ENCODE results near the gene S100A13. TPM values are rescaled to one million over a fixed set of nuclear protein-coding genes. Genes with fewer than 3 reads are reported as not detected.

S100A13 gene
- total RNA-seq, 2 donors from 2014 or later = 114 to 314 TPM

- TF ChIP-seq, protein P1, sequence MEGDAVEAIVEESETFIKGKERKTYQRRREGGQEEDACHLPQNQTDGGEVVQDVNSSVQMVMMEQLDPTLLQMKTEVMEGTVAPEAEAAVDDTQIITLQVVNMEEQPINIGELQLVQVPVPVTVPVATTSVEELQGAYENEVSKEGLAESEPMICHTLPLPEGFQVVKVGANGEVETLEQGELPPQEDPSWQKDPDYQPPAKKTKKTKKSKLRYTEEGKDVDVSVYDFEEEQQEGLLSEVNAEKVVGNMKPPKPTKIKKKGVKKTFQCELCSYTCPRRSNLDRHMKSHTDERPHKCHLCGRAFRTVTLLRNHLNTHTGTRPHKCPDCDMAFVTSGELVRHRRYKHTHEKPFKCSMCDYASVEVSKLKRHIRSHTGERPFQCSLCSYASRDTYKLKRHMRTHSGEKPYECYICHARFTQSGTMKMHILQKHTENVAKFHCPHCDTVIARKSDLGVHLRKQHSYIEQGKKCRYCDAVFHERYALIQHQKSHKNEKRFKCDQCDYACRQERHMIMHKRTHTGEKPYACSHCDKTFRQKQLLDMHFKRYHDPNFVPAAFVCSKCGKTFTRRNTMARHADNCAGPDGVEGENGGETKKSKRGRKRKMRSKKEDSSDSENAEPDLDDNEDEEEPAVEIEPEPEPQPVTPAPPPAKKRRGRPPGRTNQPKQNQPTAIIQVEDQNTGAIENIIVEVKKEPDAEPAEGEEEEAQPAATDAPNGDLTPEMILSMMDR (IDR thresholded peaks at IDR 0.05) = no peak
- H3K27ac ChIP-seq = peak overlapping the region; percentile 91 to 93
Observed at GRCh38 chr1:153611356-153611755, 15.9 kb downstream of the S100A13 start.

GRCh38 chr1:153610811-153611301, 16.4 kb downstream of the S100A13 start:
- TF ChIP-seq, protein P1 (IDR thresholded peaks at IDR 0.05) = no peak
- H3K4me1 ChIP-seq = peaks cover 0 to 52% of the 10 kb centered on the region in 2 donors
- H3K36me3 ChIP-seq = peaks cover 16% of the 10 kb centered on the region
- no peak for DNase-seq (ENCODE audit: low spot score)
- peak overlapping the region in 1 of 2 donors; percentile 59 for H3K4me3 ChIP-seq
- peak overlapping the region; percentile 91 to 93 for H3K27ac ChIP-seq
- no peaks in the 10 kb centered on the region for H3K27me3 ChIP-seq
- H3K9me3 ChIP-seq = no peaks in the 10 kb centered on the region

More at GRCh38 chr1:153611356-153611755, 15.9 kb downstream of the S100A13 start:
- Histone ChIP-seq H3K36me3 (peaks cover 16% of the 10 kb centered on the region), H3K27me3 (no peaks in the 10 kb centered on the region), H3K9me3 (no peaks in the 10 kb centered on the region), H3K4me1 (peaks cover 0 to 57% of the 10 kb centered on the region in 2 donors), H3K4me3 (peak overlapping the region; percentile 59 to 63)
- no peak for DNase-seq (ENCODE audit: low spot score)

DNA sequence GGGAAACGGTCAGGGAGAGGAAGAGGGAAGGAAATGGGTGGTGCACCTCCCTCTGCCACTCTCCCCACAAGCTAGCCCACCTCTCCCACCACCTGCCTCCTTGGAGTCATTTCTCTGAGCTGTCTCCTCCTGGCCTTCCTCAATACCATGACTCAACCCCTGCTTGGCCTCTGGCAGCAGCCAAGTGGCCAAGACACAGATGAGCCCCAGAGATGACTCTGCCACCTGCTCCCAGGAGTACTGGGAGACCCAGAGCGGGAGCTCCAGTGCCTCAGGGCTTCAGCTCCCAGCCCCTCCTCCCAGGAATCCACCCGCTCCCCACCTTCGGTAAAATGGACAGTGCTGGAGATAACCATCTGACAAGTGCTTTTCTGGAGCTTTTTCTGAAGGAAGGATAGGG, 17.0 kb downstream of the S100A13 start:
- no peak for DNase-seq (ENCODE audit: low spot score)
- Histone ChIP-seq H3K4me1 (peaks cover 0 to 49% of the 10 kb centered on the region in 2 donors), H3K9me3 (no peaks in the 10 kb centered on the region), H3K27ac (peak overlapping the region; percentile 91 to 93), H3K36me3 (peaks cover 16% of the 10 kb centered on the region), H3K27me3 (no peaks in the 10 kb centered on the region), H3K4me3 (no peak overlapping the region)
- TF ChIP-seq, protein P1 (IDR thresholded peaks at IDR 0.05) = no peak

GRCh38 chr1:153609585-153609907, 17.8 kb downstream of the S100A13 start:
- H3K27me3 ChIP-seq = no peaks in the 10 kb centered on the region
- H3K4me3 ChIP-seq = peak overlapping the region in 1 of 2 donors; percentile 38
- H3K9me3 ChIP-seq = no peaks in the 10 kb centered on the region
- H3K27ac ChIP-seq = peak overlapping the region; percentile 91 to 93
- DNase-seq (ENCODE audit: low spot score) = no peak
- H3K4me1 ChIP-seq = peaks cover 0 to 49% of the 10 kb centered on the region in 2 donors
- H3K36me3 ChIP-seq = peaks cover 16% of the 10 kb centered on the region
- TF ChIP-seq, protein P1 (IDR thresholded peaks at IDR 0.05) = no peak

GRCh38 chr1:153608742-153609584, 18.3 kb downstream of the S100A13 start:
- TF ChIP-seq, protein P1 (IDR thresholded peaks at IDR 0.05) = no peak
- H3K4me1 ChIP-seq = peaks cover 0 to 49% of the 10 kb centered on the region in 2 donors
- H3K27me3 ChIP-seq = no peaks in the 10 kb centered on the region
- peaks cover 16% of the 10 kb centered on the region for H3K36me3 ChIP-seq
- no peaks in the 10 kb centered on the region for H3K9me3 ChIP-seq
- H3K4me3 ChIP-seq = peak overlapping the region; percentile 28 to 38
- DNase-seq (ENCODE audit: low spot score) = peak; percentile 91
- H3K27ac ChIP-seq = peak overlapping the region; percentile 91 to 93

Data from right atrium auricular region (tissue), 2 donors.